HCT116 (cell line): ENCODE data around the gene COL19A1. TPM values are rescaled to one million over a fixed set of nuclear protein-coding genes. Genes with fewer than 3 reads are reported as not detected.

Source experiments
- ATAC-seq: fragments of 200-7000 bp; cut with Tn5 transposase; 2 replicates; pipeline ENCODE4 v1.9.1; 2020; ENCODE audit warnings: mild to moderate bottlenecking, moderate library complexity
- BruUV-seq: library from RNA; stranded (reverse); fragments of 400-500 nt; replicated peaks from 2 replicates; lab custom pipeline; 2021; lab: Mats Ljungman, UMichigan
- CTCF ChIA-PET: fragments of 300-600 bp; sonication (Branson Sonifier 250); formaldehyde crosslinking; loops from one replicate; lab custom pipeline; 2021; ENCODE audit warnings: antibody characterized with exemption; lab: Charles Lee
- POLR2A ChIA-PET: fragments of 300-600, 350-600 bp; sonication (Branson Sonifier 250); formaldehyde crosslinking; loops from one replicate; lab custom pipeline; 2021; ENCODE audit warnings: antibody characterized with exemption; lab: Charles Lee
- RAD21 ChIA-PET, 2 experiments: fragments of 300-600 bp; sonication (Branson Sonifier 250); formaldehyde crosslinking; loops; one replicate each; lab custom pipeline; 2023; ENCODE audit warnings: low total read pairs in 2 of 2; ENCODE audit not compliant: uncharacterized antibody in 2 of 2, unreplicated experiment in 2 of 2, low non-redundant PET in 1 of 2; lab: Charles Lee
- DNase-seq: peaks from one replicate; pipeline ENCODE4 v3.0.0-alpha.2; 2010; ENCODE audit warnings: low read depth, low spot score
- H2AFZ ChIP-seq: fragments of 200-600 bp; shearing (Covaris generic), sonication (generic); 2 replicates; pipeline ENCODE4 v1.6.1; 2017; ENCODE audit warnings: low read depth, mixed run types, mixed read lengths, antibody characterized with exemption, low read length; ENCODE audit not compliant: poor library complexity, severe bottlenecking
- H3K27ac ChIP-seq: 2 replicates; pipeline ENCODE4 v1.5.1; 2012; ENCODE audit warnings: low read depth, low read length
- H3K27me3 ChIP-seq: fragments of 200-600 bp; sonication (generic); 2 replicates; pipeline ENCODE4 v1.6.1; 2016; ENCODE audit warnings: mixed run types, low read length, mixed read lengths; ENCODE audit not compliant: insufficient read depth
- H3K36me3 ChIP-seq, 2 experiments: fragments of 200-500 bp in 1 of 2; fragments of 200-600 bp in 1 of 2; sonication (Bioruptor generic) in 1 of 2; sonication (generic) in 1 of 2; 2 replicates each; pipeline versions ENCODE4 v1.5.1 to v1.6.1; 2014 to 2016; ENCODE audit warnings: low read length in 2 of 2, inconsistent platforms in 1 of 2, mixed read lengths in 1 of 2, mixed run types in 1 of 2; ENCODE audit not compliant: insufficient read depth in 2 of 2, control insufficient read depth in 1 of 2
- H3K4me1 ChIP-seq, 2 experiments: fragments of 200-600 bp in 1 of 2; sonication (generic) in 1 of 2; 2 replicates each; pipeline versions ENCODE4 v1.5.1 to v1.6.1; 2012 to 2017; ENCODE audit warnings: low read length in 2 of 2, inconsistent platforms in 1 of 2, mild to moderate bottlenecking in 1 of 2, mixed read lengths in 1 of 2, mixed run types in 1 of 2, moderate library complexity in 1 of 2; ENCODE audit not compliant: insufficient read depth in 2 of 2, control insufficient read depth in 1 of 2
- H3K4me2 ChIP-seq: fragments of 200-600 bp; sonication (generic); 2 replicates; pipeline ENCODE4 v1.6.1; 2017; ENCODE audit warnings: mixed run types, low read length, mixed read lengths
- H3K4me3 ChIP-seq, 2 experiments: fragments of 200-600 bp in 1 of 2; sonication (generic) in 1 of 2; replicated peaks in 1 of 2; 2 replicates each; pipeline ENCODE4 v1.5.1; 2011 to 2016; ENCODE audit warnings: low read length in 2 of 2, control low read depth in 1 of 2, low read depth in 1 of 2, mild to moderate bottlenecking in 1 of 2, mixed read lengths in 1 of 2, mixed run types in 1 of 2
- H3K79me2 ChIP-seq: fragments of 200-600 bp; sonication (generic); 2 replicates; pipeline ENCODE4 v1.6.1; 2017; ENCODE audit warnings: mild to moderate bottlenecking, mixed run types, low read length, moderate library complexity, mixed read lengths; ENCODE audit not compliant: insufficient read depth
- H3K9ac ChIP-seq: fragments of 200-600 bp; sonication (generic); 2 replicates; pipeline ENCODE4 v1.6.1; 2016; ENCODE audit warnings: low read length, mixed read lengths
- H3K9me2 ChIP-seq: fragments of 200-600 bp; sonication (generic), shearing (Covaris generic); 2 replicates; pipeline ENCODE4 v1.6.1; 2017; ENCODE audit warnings: mixed run types, mild to moderate bottlenecking, moderate library complexity; ENCODE audit not compliant: insufficient read depth
- H3K9me3 ChIP-seq, 2 experiments: fragments of 200-500 bp in 1 of 2; fragments of 200-600 bp in 1 of 2; sonication (Bioruptor generic) in 1 of 2; sonication (generic) in 1 of 2; 2 replicates each; pipeline ENCODE4 v1.6.1; 2014 to 2017; ENCODE audit warnings: low read length in 2 of 2, mixed read lengths in 2 of 2, inconsistent platforms in 1 of 2, low read depth in 1 of 2, mild to moderate bottlenecking in 1 of 2, mixed run types in 1 of 2, moderate library complexity in 1 of 2; ENCODE audit not compliant: control insufficient read depth in 1 of 2, insufficient read depth in 1 of 2
- H4K20me1 ChIP-seq: fragments of 200-600 bp; sonication (generic), shearing (Covaris generic); 2 replicates; pipeline ENCODE4 v1.6.1; 2017; ENCODE audit warnings: mixed run types, mild to moderate bottlenecking, moderate library complexity; ENCODE audit not compliant: insufficient read depth
- CEBPB ChIP-seq: IDR thresholded peaks from 2 replicates; pipeline ENCODE4 v1.6.1; 2012; ENCODE audit warnings: low read depth
- CTCF ChIP-seq, 3 experiments: fragments of 200-600 bp in 1 of 3; sonication (generic) in 1 of 3; IDR thresholded peaks in 2 of 3; conservative IDR thresholded peaks in 1 of 3; 2 replicates each; pipeline ENCODE4 v1.5.1; 2012 to 2017; ENCODE audit warnings: low read depth in 2 of 3, low read length in 2 of 3, antibody characterized with exemption in 1 of 3, borderline replicate concordance in 1 of 3, control low read depth in 1 of 3, mild to moderate bottlenecking in 1 of 3, mixed read lengths in 1 of 3, mixed run types in 1 of 3, moderate library complexity in 1 of 3; ENCODE audit not compliant: insufficient read depth in 1 of 3
- EGR1 ChIP-seq: IDR thresholded peaks from 2 replicates; pipeline ENCODE4 v1.6.1; 2012; ENCODE audit warnings: low read depth
- ELF1 ChIP-seq: IDR thresholded peaks from 2 replicates; pipeline ENCODE4 v1.6.1; 2012; ENCODE audit warnings: low read depth, borderline replicate concordance
- EZH2 ChIP-seq: fragments of 200-600 bp; sonication (generic); IDR thresholded peaks from 2 replicates; pipeline ENCODE4 v1.6.1; 2017; ENCODE audit warnings: antibody characterized with exemption, mixed run types
- EZH2phosphoT487 ChIP-seq: fragments of 200-600 bp; IDR thresholded peaks from 2 replicates; pipeline ENCODE4 v1.6.1; 2018; ENCODE audit warnings: antibody characterized with exemption, borderline replicate concordance
- FOSL1 ChIP-seq: IDR thresholded peaks from 2 replicates; pipeline ENCODE4 v1.6.1; 2012; ENCODE audit warnings: low read depth
- JUND ChIP-seq: IDR thresholded peaks from 2 replicates; pipeline ENCODE4 v1.6.1; 2012
- POLR2A ChIP-seq: IDR thresholded peaks from 2 replicates; pipeline ENCODE4 v1.7.0; 2011; ENCODE audit warnings: borderline replicate concordance; ENCODE audit not compliant: insufficient read depth, insufficient read length; ENCODE audit errors: extremely low read depth
- RAD21 ChIP-seq: IDR thresholded peaks from 2 replicates; pipeline ENCODE4 v1.6.1; 2012; ENCODE audit warnings: low read depth, mild to moderate bottlenecking
- SP1 ChIP-seq: IDR thresholded peaks from 2 replicates; pipeline ENCODE4 v1.6.1; 2012; ENCODE audit warnings: low read depth
- ZBTB33 ChIP-seq: IDR thresholded peaks from 2 replicates; pipeline ENCODE4 v1.6.1; 2011; ENCODE audit warnings: mild to moderate bottlenecking, low read length, moderate library complexity; ENCODE audit not compliant: insufficient replicate concordance; ENCODE audit errors: extremely low read depth
- ZFX ChIP-seq: fragments of 450-650 bp; IDR thresholded peaks from 2 replicates; pipeline ENCODE4 v1.6.1; 2017
- ZNF274 ChIP-seq: fragments of 200-500 bp; sonication (Bioruptor generic); IDR thresholded peaks from 2 replicates; pipeline ENCODE4 v1.6.1; 2014; ENCODE audit warnings: mild to moderate bottlenecking, low read depth, low read length, inconsistent platforms
- intact Hi-C: fragments of 100-400 bp; cut with micrococcal nuclease; formaldehyde crosslinking; loops from 2 replicates; pipeline ENCODE4 v1.10.0; 2022
- total RNA-seq: library from RNA; stranded (reverse); gene quantifications from one replicate; pipeline ENCODE4 v1.2.1, GENCODE V29; 2021; ENCODE audit not compliant: unreplicated experiment
- TF ChIP-seq, protein P1 (sequence below): IDR thresholded peaks from 2 replicates; pipeline ENCODE4 v1.6.1; 2012

The COL19A1 gene
- total RNA-seq, 1 experiment from 2014 or later, result not detected

- Histone ChIP-seq H3K27ac (no peak overlapping the region), H3K79me2 (no peaks in the 10 kb centered on the region), H3K36me3 (no peaks in the 10 kb centered on the region), H3K4me1 (no peaks in the 10 kb centered on the region), H4K20me1 (no peaks in the 10 kb centered on the region), H3K9me2 (no peaks in the 10 kb centered on the region), H3K4me2 (no peak overlapping the region), H3K27me3 (peaks cover 64% of the 10 kb centered on the region), H3K9ac (no peak overlapping the region), H3K4me3 (no peak overlapping the region), H3K9me3 (no peaks in the 10 kb centered on the region), H2AFZ (no peak overlapping the region)
- CTCF ChIA-PET, result interaction anchor here (1.2 kb wide), 2 partner anchors 13 to 312 kb away, joined by 3 to 5 read pairs; no protein-coding TSS in a partner anchor
- POLR2A ChIA-PET, result no interaction called here
- intact Hi-C loops, result no loop called here
- no TSS peak for BruUV-seq
- RAD21 ChIA-PET, result no interaction called here
- TF ChIP-seq ZFX (no peak), EGR1 (no peak), JUND (no peak), CTCF (IDR thresholded peaks at IDR 0.05 in 2 of 3, conservative IDR thresholded peaks at IDR 0.05 in 1 of 3; ENCODE audit: borderline replicate concordance in 1 of 3, insufficient read depth in 1 of 3, low read depth in 2 of 3, low read length in 2 of 3) (no peak), SP1 (no peak), CEBPB (no peak), EZH2phosphoT487 (no peak), ZNF274 (no peak), ZBTB33 (no peak), ELF1 (no peak), POLR2A (no peak), RAD21 (no peak), EZH2 (no peak), FOSL1 (no peak)
- TF ChIP-seq, protein P1, sequence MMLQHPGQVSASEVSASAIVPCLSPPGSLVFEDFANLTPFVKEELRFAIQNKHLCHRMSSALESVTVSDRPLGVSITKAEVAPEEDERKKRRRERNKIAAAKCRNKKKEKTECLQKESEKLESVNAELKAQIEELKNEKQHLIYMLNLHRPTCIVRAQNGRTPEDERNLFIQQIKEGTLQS, result no peak
- no peak for DNase-seq
- ATAC-seq, result no peak
Observed at GRCh38 chr6:70208235-70208790, 342.0 kb downstream of the COL19A1 start.
